Inflammatory macrophage treated with lipopolysaccharide for 1 hour (primary cell): ENCODE data around the gene CTNND2.

Source experiments
- DNase-seq, 2 donors: peaks; one replicate each; pipeline ENCODE4 v3.0.0-alpha.2; 2020 to 2022

Gene CTNND2

GRCh38 chr5:11904265-11904906 is at the start of gene CTNND2:
Gene CTNND2 (minus strand): TSS chr5:11904446. CDS start chr5:11903853, 593 bp downstream.
- no peak for DNase-seq

GRCh38 chr5:11946317-11946716 is 42.1 kb upstream of the CTNND2 start:
- no peak for DNase-seq

- DNase-seq = no peak
Observed at GRCh38 chr5:11941566-11941965, 37.3 kb upstream of the CTNND2 start.

- DNase-seq = no peak
Observed at GRCh38 chr5:11931638-11932037, 27.4 kb upstream of the CTNND2 start.

GRCh38 chr5:11928909-11929308 is 24.7 kb upstream of the CTNND2 start:
- no peak for DNase-seq

GRCh38 chr5:11925701-11926100 is 21.5 kb upstream of the CTNND2 start:
- no peak for DNase-seq

- DNase-seq = no peak
Observed at GRCh38 chr5:11922394-11922793, 18.1 kb upstream of the CTNND2 start.

- DNase-seq = no peak
Observed at GRCh38 chr5:11918463-11919045, 14.3 kb upstream of the CTNND2 start.

- no peak for DNase-seq
Observed at GRCh38 chr5:11909471-11909870, 5.2 kb upstream of the CTNND2 start.

- DNase-seq = no peak
Observed at GRCh38 chr5:11906497-11906896, 2.3 kb upstream of the CTNND2 start.

GRCh38 chr5:11905206-11905605 is 960 bp upstream of the CTNND2 start:
- DNase-seq = no peak

- peak; percentile 0 to 1 for DNase-seq
Observed at GRCh38 chr5:11903614-11904264, 507 bp downstream of the CTNND2 start.

GRCh38 chr5:11903121-11903613 is 1.1 kb downstream of the CTNND2 start:
- no peak for DNase-seq

- no peak for DNase-seq
Observed at GRCh38 chr5:11902201-11902619, 2.0 kb downstream of the CTNND2 start.

GRCh38 chr5:11898787-11899186 is 5.5 kb downstream of the CTNND2 start:
- no peak for DNase-seq

GRCh38 chr5:11897781-11898180 is 6.5 kb downstream of the CTNND2 start:
- DNase-seq = no peak

- no peak for DNase-seq
Observed at GRCh38 chr5:11894992-11895391, 9.3 kb downstream of the CTNND2 start.

GRCh38 chr5:11892832-11893231 is 11.4 kb downstream of the CTNND2 start:
- no peak for DNase-seq

- no peak for DNase-seq
Observed at GRCh38 chr5:11890777-11891176, 13.5 kb downstream of the CTNND2 start.

- no peak for DNase-seq
Observed at GRCh38 chr5:11888221-11888620, 16.0 kb downstream of the CTNND2 start.

GRCh38 chr5:11878814-11879213 is 25.4 kb downstream of the CTNND2 start:
- no peak for DNase-seq

GRCh38 chr5:11873587-11873986 is 30.7 kb downstream of the CTNND2 start:
- DNase-seq = no peak

- no peak for DNase-seq
Observed at GRCh38 chr5:11869203-11869602, 35.0 kb downstream of the CTNND2 start.

- no peak for DNase-seq
Observed at GRCh38 chr5:11863911-11864310, 40.3 kb downstream of the CTNND2 start.
